ENCODE measurements around the gene DNAH5. TPM values are rescaled to one million over a fixed set of nuclear protein-coding genes. Genes with fewer than 3 reads are reported as not detected.
"Not testable (repeated sequence)": the region's sequence is repeated elsewhere in the genome, so short reads cannot be mapped to it uniquely, and the experiment has no call there.

Gene DNAH5
- total RNA-seq, 1 experiment from 2014 or later = 1.1 TPM

DNA sequence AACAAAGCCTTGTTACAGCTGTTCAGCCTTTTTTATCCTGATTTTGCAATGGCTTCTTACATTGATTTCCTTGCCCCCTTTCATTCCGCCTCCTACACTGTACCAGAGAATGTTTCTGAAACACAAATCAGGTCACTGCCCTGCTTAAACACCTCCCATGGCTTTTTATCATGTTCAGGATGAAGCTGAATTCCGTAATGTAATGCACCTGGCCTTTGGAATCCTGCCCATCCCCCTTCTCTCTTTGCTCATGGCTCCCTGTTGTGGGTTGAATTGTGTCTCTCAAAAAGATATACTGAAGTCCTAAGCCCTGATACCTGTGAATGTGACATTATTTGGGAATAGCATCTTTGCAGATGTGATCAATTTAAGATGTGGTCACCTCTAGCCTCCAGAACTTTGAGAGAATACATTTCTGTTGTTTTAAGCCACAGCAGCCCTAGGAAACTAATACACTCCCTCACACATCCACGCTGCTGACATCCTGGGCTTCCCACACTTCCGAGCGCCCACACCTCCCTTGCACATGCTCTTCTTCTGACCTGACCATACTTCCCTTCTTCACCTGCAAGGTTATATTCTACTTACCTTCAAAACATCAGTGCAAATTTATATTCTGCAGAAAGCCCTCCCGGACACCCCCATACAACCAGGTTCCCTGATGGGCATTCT is 101.2 kb downstream of the DNAH5 start:
- DNase-seq (ENCODE audit: low spot score) = no peak

DNA sequence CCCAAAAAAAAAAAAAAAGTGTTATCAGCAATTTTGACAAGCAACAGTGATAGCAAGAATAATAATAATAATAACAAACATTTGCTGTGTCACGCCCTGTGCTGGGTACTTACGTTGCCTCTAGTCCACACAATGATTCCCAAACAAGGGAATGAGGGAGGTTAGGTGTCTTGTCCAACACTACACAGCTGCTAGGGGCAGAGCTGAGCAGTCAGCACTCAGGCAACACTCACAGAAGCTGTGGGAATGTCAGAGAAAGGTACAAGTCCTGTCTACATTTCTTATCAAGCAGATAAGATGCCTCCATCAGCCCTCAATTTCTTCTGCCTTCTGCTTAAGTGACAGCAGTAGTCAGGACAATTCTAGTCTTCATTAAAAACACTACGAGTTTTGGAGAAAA is 111.0 kb downstream of the DNAH5 start:
- no peak for DNase-seq (ENCODE audit: low spot score)

DNA sequence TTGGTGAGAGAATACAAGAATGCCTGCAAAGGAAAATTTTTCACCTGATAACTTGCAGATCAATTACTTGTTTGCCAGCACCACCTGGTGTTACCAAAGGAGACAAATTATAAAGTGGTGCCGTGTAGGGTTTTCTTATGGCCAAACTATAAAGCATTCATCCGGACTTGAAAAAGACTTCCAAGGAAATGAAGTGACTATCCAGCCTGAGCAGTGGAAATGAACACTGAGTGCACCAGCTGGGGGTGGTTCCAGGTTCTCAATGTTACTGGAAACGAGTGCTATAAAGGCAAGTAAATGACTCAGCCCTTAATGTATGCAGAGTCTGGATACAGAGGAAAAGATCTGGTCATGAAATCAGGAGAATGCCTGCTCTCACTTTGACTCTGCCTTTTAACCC is 113.1 kb downstream of the DNAH5 start:
- DNase-seq (ENCODE audit: low spot score) = peak; percentile 25

DNA sequence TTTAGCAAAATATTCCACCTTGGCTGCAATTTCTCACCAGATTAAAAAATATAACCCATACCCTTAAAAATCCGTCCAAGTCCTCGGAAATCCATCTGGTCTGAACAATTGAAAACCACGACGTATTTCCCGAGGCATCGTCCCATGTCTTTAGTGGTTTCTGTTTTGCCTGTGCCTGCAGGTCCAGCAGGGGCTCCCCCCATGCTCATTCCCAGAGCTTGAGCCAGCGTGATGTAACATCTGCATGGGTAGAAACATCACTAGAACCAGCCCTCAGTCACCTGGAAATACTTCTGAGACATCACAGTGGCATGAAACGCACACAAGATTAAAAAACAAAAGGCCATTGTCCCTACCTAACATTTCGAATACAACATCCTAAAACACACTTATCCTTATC is 114.0 kb downstream of the DNAH5 start:
- DNase-seq (ENCODE audit: low spot score) = no peak

DNA sequence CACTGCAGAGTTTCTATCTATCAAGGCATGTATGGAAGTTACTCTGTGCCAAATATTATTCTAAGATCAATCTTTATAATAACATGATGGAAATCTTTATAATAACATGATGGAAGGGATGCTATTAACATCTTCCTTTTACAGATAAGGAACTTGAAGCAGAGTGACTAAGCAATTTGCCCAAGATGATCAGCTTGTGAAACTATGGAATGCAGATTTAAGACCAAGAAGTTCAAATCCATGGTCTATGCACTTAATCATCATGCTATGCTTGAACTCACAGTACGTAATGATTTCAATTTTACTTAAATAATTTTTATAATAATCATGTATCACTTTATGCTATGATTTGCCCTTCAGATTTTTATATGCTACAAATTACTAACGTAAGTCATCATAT is 123.1 kb downstream of the DNAH5 start:
- no peak for DNase-seq (ENCODE audit: low spot score)

DNA sequence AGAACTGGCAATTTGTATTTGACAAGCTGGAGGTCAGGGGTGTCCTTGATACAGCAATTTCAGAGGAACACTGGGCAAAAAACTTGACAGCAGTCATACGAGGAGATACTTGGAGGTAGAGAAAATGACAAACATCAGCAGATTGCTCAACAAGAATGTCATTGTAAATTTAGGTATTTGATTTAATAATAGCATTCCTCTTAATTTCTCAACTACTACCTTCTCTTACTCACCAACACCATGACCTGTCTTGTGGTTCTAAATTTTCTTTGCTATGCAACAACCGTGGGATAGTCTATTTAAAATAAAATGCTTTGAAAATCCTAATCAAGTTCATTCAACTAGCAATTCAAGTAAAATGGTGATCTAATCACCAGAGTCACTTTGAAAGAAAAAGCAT is 128.4 kb downstream of the DNAH5 start:
- no peak for DNase-seq (ENCODE audit: low spot score)

DNA sequence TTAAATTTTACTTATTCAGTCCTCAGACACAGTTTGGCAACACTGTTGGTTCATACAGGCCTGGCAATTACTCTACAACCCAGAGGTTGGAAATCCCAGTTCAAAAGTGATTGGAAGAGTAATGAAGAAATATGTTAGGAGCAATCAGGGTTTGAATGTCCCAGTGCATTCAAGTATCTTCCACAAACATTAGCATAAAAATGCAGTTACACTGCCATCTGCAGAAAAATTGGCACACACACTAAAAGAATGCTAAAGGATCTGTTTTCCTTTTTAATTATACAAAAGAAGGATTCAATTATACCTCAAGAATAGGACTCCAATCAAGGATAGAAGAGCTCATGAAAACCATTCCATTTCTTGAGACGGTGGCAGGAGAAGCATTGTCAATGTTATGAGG is 130.2 kb downstream of the DNAH5 start:
- DNase-seq (ENCODE audit: low spot score) = peak; percentile 35

DNA sequence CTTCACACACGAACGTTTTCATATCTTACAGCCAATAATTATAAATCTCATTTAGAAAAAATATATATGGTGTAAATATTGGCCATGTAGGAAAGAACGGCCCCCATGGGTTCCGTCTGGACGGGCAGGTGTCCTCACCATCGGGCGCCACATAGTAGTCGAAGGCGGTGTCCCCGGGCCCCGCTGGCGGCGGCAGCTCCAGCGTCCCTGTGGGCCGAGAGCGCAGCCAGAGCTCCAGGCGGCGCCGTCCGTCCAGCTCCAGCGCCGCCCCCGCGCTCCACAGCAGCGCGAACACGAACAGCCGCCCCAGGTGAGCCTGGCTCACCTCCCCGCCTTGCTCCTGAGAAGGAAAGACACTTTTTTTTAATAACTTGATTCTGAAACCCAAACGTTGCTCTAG is 134.6 kb downstream of the DNAH5 start:
- DNase-seq (ENCODE audit: low spot score) = no peak

DNA sequence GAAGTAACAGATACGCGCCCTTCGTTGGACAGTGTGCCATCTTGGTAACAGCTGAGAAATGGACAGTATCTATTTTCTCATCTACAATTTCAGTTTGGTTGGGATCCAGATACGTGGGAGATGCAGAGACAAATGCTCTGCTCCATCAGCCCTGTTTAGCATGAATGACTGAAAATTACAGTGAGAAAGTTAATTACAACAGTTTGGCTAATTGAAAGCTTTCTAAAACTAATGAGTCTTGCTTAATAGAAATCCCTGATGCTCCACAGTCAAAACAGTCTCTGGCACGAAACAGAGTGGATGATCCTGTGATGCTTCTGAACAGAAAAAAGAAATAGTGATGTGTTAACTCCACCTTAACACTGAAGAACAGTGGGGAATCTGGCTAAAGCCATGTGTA is 140.2 kb downstream of the DNAH5 start:
- DNase-seq (ENCODE audit: low spot score) = no peak

DNA sequence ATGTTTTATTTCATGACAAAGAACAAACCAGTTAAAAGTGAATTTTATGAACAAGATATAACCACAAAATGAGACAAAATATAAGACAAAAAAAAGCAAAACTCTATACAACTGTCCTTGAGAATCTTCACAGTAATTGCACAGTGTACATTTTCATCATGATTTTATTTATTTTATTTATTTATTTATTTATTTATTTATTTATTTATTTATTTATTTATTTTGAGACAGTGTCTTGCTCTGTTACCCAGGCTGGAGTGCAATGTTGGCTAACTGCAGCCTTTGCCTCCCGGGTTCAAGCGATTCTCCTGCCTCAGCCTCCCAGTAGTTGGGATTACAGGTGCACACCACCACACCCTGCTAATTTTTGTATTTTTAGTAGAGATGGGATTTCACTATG is 145.9 kb downstream of the DNAH5 start:
- DNase-seq (ENCODE audit: low spot score) = not testable (repeated sequence)

DNA sequence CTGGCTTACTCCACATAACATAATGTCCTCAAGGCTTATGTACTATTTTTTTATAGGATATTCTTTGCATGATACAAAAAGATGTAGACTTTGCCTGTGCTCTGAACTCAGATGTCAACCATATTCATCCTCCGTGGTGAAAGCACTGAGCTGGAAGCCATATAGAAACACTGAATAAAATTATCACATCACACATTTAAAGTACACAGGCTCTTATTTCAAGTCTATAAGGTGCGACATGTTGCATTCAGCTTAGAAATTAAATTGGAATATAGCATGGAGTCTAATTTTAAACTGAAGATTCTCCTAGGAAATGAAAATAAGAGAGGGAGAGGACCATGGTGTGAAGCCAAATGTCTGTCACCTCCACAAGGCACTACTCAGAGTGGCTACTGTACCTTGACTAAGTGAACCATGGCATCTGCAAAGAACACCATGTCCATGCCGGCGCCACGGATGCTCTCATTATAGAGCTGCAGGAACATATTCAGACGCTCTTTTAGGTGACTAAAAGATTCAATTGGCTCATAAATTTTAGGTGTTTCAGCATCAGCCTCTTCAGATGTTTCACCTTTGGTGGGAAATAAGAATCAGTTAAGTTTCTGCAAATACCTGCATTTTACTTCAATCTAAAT is 158.6 kb downstream of the DNAH5 start:
- no peak for DNase-seq (ENCODE audit: low spot score)

DNA sequence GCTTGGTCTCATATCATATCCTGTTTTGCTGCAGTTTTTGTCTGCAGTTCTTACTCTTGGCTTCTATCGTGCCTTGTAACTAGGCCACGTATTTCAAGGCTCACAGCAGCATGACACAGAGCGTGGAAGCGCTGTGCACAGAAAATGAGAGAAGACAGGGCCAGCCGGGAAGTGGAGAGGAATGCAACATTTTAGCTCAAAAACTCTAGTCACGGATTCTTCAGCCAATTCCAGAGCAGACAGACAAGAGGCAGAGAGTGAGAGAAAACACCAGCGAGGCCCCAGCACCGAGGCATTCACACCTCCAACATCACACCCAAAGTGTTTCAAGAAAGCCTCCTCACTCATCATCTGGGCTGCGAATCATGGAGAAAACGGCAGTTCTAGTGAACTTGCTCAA is 160.8 kb downstream of the DNAH5 start:
- no peak for DNase-seq (ENCODE audit: low spot score)

DNA sequence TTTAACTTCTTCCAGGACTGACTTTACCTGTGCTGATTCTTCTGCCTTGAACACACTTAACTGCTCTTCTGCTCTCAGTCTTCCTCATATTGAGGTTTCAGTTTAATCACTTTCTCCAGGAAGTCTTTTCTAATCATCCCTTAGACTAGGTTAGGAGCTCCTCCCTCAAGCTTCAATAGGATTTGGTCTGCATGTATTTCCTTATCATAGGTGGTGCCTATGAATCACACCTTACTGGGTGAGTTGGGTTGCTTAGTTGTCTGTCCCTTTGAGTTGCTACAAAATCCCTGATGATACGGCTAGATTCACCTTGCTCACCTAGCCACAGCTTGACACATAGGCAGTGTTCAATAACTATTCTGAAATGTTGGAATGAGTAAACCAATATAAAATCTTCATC is 164.4 kb downstream of the DNAH5 start:
- DNase-seq (ENCODE audit: low spot score) = no peak

DNA sequence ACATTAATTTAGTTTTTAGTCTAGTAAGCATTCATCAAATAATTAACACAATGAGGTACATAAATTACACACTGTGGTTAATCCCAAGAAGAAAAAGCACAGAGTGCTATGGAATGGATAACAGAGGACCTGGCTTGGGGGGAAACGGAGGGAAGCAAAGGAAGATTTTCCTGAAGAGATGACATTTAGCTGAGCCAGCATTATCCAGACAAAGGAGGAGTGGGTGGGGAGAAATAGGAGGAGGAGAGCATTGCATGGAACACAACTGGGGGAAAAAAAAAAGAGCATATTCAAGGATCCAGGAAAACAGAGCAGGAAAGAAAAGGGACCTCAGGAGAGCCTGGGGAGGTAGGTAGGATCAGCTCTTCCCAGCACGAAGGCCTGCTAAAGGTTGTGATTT is 170.8 kb downstream of the DNAH5 start:
- DNase-seq (ENCODE audit: low spot score) = no peak

DNA sequence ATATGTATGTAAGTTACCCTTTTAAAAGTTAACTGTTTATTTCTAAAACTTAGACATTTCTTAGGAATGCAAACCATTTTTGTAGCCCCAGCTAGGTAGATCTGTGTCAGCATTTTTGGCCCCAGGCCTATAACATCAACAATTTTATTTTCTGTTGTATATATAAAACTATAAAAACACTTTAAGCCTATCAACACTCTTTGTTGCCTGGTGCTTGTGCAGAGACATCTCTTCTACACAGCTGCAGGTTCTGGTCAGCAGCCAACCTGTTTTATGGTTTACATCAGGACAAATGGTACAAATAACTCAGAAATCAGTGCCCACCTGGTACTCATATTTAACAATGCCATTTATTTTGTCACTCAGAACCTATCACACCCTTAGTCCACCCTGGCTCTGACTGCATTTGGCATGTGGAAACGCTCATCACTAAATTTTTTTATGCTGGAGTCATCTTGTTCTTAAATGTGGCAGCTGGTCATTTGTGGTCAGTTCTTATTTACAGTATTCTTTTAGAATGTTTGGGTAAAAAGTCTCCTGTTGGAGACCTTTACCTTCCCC is 173.4 kb downstream of the DNAH5 start:
- DNase-seq (ENCODE audit: low spot score) = no peak

DNA sequence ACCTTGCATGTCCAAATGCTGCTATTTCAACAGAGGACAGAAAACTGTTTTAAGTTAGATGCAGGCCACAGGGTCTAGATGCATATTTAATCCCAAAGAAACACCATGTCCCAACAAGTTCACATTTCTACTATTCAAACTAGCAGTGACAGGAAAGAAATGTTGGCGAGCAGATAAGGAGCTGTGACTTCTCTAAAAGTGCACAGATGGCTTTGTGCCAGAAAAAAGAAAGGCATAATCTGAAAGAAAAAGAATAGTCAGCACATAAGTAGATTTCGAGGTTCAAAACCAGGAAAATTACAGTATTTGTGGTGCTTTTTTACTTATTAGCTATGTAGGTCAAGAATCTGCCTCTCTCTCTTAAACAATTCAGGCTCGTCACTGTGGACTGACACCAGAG is 178.3 kb downstream of the DNAH5 start:
- DNase-seq (ENCODE audit: low spot score) = no peak

DNA sequence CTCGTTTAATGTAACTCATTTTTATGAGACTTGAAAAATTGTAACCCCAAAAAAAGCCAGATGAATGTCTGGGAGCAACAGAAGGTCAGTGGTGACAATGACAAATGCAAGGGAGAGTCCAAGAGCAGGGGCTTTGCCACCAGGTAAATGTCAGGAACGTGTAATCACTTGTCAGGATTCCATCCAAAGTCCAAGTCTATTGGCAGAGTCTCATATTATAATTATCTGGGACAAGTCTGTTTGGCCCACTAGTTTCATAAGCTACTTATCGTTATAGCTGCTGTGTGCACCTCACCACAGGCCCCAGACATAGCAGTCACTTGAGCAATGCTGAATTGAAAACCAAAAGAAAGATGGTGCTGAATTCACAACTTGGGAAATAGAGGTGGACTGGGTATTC is 180.8 kb downstream of the DNAH5 start:
- DNase-seq (ENCODE audit: low spot score) = no peak

DNA sequence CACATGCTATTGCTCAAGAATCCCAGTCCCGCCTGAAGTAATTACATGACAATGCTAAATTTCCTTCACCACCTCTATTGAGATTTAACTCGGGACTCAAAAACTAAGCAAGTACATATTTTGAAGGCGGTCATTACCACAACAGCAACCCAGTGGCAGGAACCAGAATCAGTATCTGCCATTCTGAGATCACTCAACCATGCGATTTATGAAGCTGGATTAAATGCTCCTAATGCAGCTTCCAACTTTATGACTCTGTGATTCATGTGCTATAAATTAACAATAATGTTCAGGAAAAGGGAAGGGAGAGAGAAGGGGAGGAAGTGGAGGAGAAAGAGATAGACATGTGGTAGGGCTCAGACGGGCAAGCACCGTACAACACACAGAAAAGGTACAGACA is 194.7 kb downstream of the DNAH5 start:
- DNase-seq (ENCODE audit: low spot score) = no peak

DNA sequence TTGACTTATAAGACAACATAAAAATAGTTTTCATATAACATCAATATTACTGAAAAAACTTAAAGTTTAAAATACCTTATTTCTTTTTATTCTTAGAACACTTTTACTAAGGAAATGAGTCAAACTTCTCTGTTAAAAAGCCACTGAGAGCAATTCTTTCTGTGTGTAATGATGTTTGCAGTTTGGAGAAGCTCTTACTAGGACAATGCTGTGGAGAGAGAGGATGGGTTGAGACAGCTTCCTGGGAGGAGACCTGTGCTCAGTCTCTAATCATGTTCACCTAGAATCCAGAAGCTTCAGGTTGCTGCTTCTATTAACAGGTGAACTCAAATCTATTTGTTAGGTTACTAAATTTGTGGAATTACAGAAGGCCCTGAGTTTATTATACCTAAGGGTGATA is 198.5 kb downstream of the DNAH5 start:
- no peak for DNase-seq (ENCODE audit: low spot score)

DNA sequence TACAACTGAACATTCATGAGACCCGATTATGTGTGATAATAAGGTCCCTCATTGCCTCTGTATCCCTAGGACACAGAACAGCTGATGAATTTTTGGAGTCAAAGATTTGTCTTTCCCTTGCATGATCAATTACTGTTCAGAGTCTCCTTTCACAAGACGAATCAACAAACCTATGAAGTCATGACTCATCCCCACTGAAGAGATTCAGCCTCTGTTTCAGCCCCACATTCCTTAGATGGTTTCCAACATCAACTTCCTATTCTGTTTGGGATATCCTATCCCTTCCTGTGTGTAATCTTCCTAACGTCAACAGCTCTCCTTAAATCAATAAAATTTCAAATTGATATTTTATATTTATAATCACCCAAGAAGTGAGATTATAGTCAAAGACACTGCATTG is 199.0 kb downstream of the DNAH5 start:
- no peak for DNase-seq (ENCODE audit: low spot score)

DNA sequence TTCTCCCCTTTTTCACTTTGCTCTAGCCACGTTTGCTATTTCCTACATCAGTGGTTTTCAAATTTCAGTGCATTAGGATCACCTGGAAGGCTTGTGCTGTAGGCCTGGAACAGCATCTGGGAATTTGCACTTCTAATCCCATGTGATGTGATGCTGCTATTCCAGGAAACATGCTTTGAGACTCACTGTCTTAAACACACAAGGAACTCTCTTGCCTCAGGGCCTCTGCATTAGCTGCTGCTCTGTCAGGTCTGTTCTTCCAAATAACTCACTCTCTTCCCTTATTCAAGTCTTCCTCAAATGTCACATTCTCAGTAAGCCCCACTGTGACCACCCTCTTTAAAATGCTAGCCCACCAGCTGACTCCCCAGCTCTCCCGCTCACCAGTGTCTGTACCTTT is 204.0 kb downstream of the DNAH5 start:
- no peak for DNase-seq (ENCODE audit: low spot score)

DNA sequence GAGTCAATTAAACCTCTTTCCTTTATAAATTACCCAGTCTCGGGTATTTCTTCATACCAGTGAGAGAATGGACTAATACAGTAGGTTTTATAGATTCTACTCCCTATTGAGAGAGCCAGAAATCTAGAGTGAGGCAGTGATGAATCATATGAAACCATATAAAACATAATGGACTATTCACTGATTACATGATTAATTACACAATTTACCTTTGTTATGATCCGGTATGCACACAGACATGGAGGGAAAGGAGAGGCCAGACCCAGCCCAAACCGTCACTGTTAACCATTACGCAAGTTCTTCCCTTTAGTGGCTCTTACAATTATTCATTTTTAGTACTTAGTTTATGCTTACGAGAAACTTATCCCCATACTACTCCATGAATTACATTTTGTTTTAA is 205.0 kb downstream of the DNAH5 start:
- DNase-seq (ENCODE audit: low spot score) = no peak

DNA sequence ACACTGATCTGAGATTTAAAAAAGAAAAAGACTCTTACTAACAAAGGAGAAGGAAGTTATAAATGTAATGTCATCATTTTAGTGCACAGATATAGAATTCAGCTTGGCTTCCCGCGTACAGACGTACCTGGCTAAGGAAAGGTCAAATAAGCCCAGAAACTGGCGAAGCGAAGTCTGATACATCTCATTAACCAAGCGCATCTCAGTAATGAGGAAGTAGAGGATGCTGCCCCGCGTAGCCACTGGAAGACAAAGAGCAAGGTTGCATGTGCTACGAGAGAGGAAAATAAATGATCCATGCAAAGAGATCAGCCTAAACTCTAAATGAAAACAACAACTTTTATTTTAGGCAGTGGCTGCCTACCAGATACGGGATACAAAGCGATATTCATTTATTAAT is 208.8 kb downstream of the DNAH5 start:
- DNase-seq (ENCODE audit: low spot score) = no peak
